A673 (cell line): ENCODE measurements around the gene GNAZ. TPM values are rescaled to one million over a fixed set of nuclear protein-coding genes. Genes with fewer than 3 reads are reported as not detected.
A peak's percentile ranks its signal among the peaks of the same experiment; 100 is the strongest.
"Not testable (repeated sequence)": the region's sequence is repeated elsewhere in the genome, so short reads cannot be mapped to it uniquely, and the experiment has no call there.

Experiments
- Bru-seq: library from RNA; stranded (reverse); fragments of 400-500 nt; gene quantifications from one replicate; lab custom pipeline; 2021; lab: Mats Ljungman, UMichigan
- BruChase-seq, 2 experiments: library from RNA; stranded (reverse); fragments of 400-500 nt; gene quantifications; one replicate each; lab custom pipeline; 2021; lab: Mats Ljungman, UMichigan
- BruUV-seq: library from RNA; stranded (reverse); fragments of 400-500 nt; replicated peaks from 2 replicates; lab custom pipeline; 2021; lab: Mats Ljungman, UMichigan
- CTCF ChIA-PET: fragments of 300-600 bp; sonication (Branson Sonifier 250); formaldehyde crosslinking; loops from one replicate; lab custom pipeline; 2022; ENCODE audit warnings: antibody characterized with exemption; lab: Charles Lee
- POLR2A ChIA-PET: fragments of 300-600 bp; sonication (Branson Sonifier 250); formaldehyde crosslinking; loops from one replicate; lab custom pipeline; 2022; ENCODE audit warnings: antibody characterized with exemption; ENCODE audit not compliant: low non-redundant PET; lab: Charles Lee
- DNase-seq: peaks from one replicate; pipeline ENCODE4 v3.0.0-alpha.2; 2015; ENCODE audit warnings: low spot score
- H3K27ac ChIP-seq: fragments of 200-600 bp; sonication (generic); 2 replicates; pipeline ENCODE4 v1.5.1; 2016; ENCODE audit warnings: mixed run types, low read depth, mild to moderate bottlenecking, mixed read lengths, antibody characterized with exemption, low read length; ENCODE audit not compliant: poor library complexity, severe bottlenecking
- H3K27me3 ChIP-seq: fragments of 200-600 bp; sonication (generic); replicated peaks from 2 replicates; pipeline ENCODE4 v1.6.1; 2017; ENCODE audit warnings: mixed run types, low read depth, mild to moderate bottlenecking, mixed read lengths, antibody characterized with exemption, low read length; ENCODE audit not compliant: insufficient read depth, poor library complexity
- H3K36me3 ChIP-seq: fragments of 200-600 bp; sonication (generic); 2 replicates; pipeline ENCODE4 v1.6.1; 2016; ENCODE audit warnings: mixed run types, mild to moderate bottlenecking, mixed read lengths, antibody characterized with exemption, low read length; ENCODE audit not compliant: insufficient read depth, poor library complexity, severe bottlenecking
- H3K4me1 ChIP-seq: fragments of 200-600 bp; sonication (generic); 2 replicates; pipeline ENCODE4 v1.6.1; 2017; ENCODE audit warnings: mixed run types, mild to moderate bottlenecking, mixed read lengths, antibody characterized with exemption, low read length; ENCODE audit not compliant: insufficient read depth, poor library complexity, severe bottlenecking
- H3K4me3 ChIP-seq: fragments of 200-600 bp; sonication (generic); 2 replicates; pipeline ENCODE4 v1.5.1; 2016; ENCODE audit warnings: low read depth, mixed run types, mild to moderate bottlenecking, mixed read lengths, low read length; ENCODE audit not compliant: poor library complexity, severe bottlenecking
- H3K9me3 ChIP-seq: fragments of 200-600 bp; sonication (generic); 2 replicates; pipeline ENCODE4 v1.6.1; 2016; ENCODE audit warnings: mixed run types, low read depth, mild to moderate bottlenecking, mixed read lengths, antibody characterized with exemption, low read length; ENCODE audit not compliant: poor library complexity, severe bottlenecking
- EZH2 ChIP-seq: fragments of 200-600 bp; sonication (generic); IDR thresholded peaks from 2 replicates; pipeline ENCODE4 v1.6.1; 2017; ENCODE audit warnings: borderline replicate concordance, low read depth, mild to moderate bottlenecking, mixed read lengths, antibody characterized with exemption, low read length; ENCODE audit not compliant: poor library complexity, severe bottlenecking
- intact Hi-C: fragments of 100-400 bp; cut with micrococcal nuclease; formaldehyde crosslinking; loops from one replicate; pipeline ENCODE4 v1.10.0; 2022; ENCODE audit not compliant: unreplicated experiment
- long read RNA-seq: library from polyadenylated mRNA; stranded (forward); transcript quantifications from one replicate; pipeline ENCODE4 v2.0.0, GENCODE V29; 2022
- total RNA-seq: library from RNA; stranded (reverse); gene quantifications from 2 replicates; pipeline ENCODE4 v1.2.3, GENCODE V29; 2021
- TF ChIP-seq, protein P1 (sequence below): fragments of 300-800, 200-600 bp; sonication (generic); conservative IDR thresholded peaks from 2 replicates; pipeline ENCODE4 v1.5.1; 2017; ENCODE audit warnings: low read depth, mild to moderate bottlenecking, antibody characterized with exemption, low read length, moderate library complexity, mixed read lengths

The GNAZ gene
- total RNA-seq = 5.1 and 8.0 TPM in 2 replicates
- percentile 34 among the genes with signal in this experiment for Bru-seq, nascent RNA
- percentile 44 among the genes with signal in this experiment for BruChase-seq, experiment 1, labeled RNA remaining after a 2-hour chase
- BruChase-seq, experiment 2, labeled RNA remaining after a 6-hour chase = percentile 44 among the genes with signal in this experiment
- long read RNA-seq, transcript GNAZ-203 (3 exons, 3,333 nt) = major isoform, 10 of 13 reads
- long read RNA-seq, partial matches to known transcripts = 1 of 13 reads
- long read RNA-seq, other reads (novel, unspliced or antisense) = 2 of 13 reads

- no peaks in the 10 kb centered on the region for H3K9me3 ChIP-seq
- H3K27me3 ChIP-seq = no peaks in the 10 kb centered on the region
- BruUV-seq = no TSS peak
- no peak within 1 kb of the TSS for H3K27ac ChIP-seq
- TF ChIP-seq EZH2 = no peak
- TF ChIP-seq, protein P1, sequence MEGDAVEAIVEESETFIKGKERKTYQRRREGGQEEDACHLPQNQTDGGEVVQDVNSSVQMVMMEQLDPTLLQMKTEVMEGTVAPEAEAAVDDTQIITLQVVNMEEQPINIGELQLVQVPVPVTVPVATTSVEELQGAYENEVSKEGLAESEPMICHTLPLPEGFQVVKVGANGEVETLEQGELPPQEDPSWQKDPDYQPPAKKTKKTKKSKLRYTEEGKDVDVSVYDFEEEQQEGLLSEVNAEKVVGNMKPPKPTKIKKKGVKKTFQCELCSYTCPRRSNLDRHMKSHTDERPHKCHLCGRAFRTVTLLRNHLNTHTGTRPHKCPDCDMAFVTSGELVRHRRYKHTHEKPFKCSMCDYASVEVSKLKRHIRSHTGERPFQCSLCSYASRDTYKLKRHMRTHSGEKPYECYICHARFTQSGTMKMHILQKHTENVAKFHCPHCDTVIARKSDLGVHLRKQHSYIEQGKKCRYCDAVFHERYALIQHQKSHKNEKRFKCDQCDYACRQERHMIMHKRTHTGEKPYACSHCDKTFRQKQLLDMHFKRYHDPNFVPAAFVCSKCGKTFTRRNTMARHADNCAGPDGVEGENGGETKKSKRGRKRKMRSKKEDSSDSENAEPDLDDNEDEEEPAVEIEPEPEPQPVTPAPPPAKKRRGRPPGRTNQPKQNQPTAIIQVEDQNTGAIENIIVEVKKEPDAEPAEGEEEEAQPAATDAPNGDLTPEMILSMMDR = no peak
- POLR2A ChIA-PET = no interaction called here
- H3K36me3 ChIP-seq = no peaks in the 10 kb centered on the region
- intact Hi-C loops = no loop called here
- CTCF ChIA-PET = interaction anchor here (0.6 to 1.8 kb wide), 3 partner anchors 315 to 788 kb away, joined by 3 to 4 read pairs (median 3); no protein-coding TSS in a partner anchor
- peak; percentile 11 for DNase-seq
- peak within 1 kb of the TSS; percentile 75 for H3K4me3 ChIP-seq
- H3K4me1 ChIP-seq = peaks cover 6% of the 10 kb centered on the region
These were observed at the start of gene GNAZ for GRCh38 chr22:23070418-23071229. GNAZ (plus strand) TSS chr22:23070519; CDS start chr22:23095696, 25,177 bp downstream.

GRCh38 chr22:23020659-23021293 is 49.5 kb upstream of the GNAZ start:
- TF ChIP-seq EZH2 = no peak
- TF ChIP-seq, protein P1 = no peak
- POLR2A ChIA-PET = no interaction called here
- intact Hi-C loops = loop anchor here (5.0 kb wide), 1 partner anchor 37 kb away; no protein-coding TSS in a partner anchor
- H3K4me3 ChIP-seq = no peak overlapping the region
- H3K4me1 ChIP-seq = no peaks in the 10 kb centered on the region
- no peak for DNase-seq
- no peak overlapping the region for H3K27ac ChIP-seq
- CTCF ChIA-PET = no interaction called here
- no peaks in the 10 kb centered on the region for H3K9me3 ChIP-seq
- no TSS peak for BruUV-seq
- no peaks in the 10 kb centered on the region for H3K36me3 ChIP-seq
- H3K27me3 ChIP-seq = no peaks in the 10 kb centered on the region

- intact Hi-C loops = loop anchor here (5.0 kb wide), 1 partner anchor 35 kb away; no protein-coding TSS in a partner anchor
- H3K9me3 ChIP-seq, H3K4me1 ChIP-seq, H3K4me3 ChIP-seq, H3K27me3 ChIP-seq, H3K36me3 ChIP-seq, BruUV-seq, POLR2A ChIA-PET, H3K27ac ChIP-seq, CTCF ChIA-PET, DNase-seq: not testable (repeated sequence)
These were observed 48.5 kb upstream of the GNAZ start for GRCh38 chr22:23021660-23022353.
